HEK293T (cell line): ENCODE data around the gene EEF2KMT.
"Not testable (repeated sequence)": the region's sequence is repeated elsewhere in the genome, so short reads cannot be mapped to it uniquely, and the experiment has no call there.

Experiments
- ELF4 ChIP-seq: fragments of 450-650 bp; IDR thresholded peaks from 2 replicates; pipeline ENCODE4 v1.6.1; 2017; ENCODE audit warnings: antibody characterized with exemption
- FOXA1 ChIP-seq: fragments of 450-650 bp; IDR thresholded peaks from 2 replicates; pipeline ENCODE4 v1.6.1; 2016; ENCODE audit warnings: mild to moderate bottlenecking
- FOXK2 ChIP-seq: fragments of 450-650 bp; IDR thresholded peaks from 2 replicates; pipeline ENCODE4 v1.6.1; 2016; ENCODE audit warnings: mild to moderate bottlenecking
- HDGF ChIP-seq: fragments of 450-650 bp; IDR thresholded peaks from 2 replicates; pipeline ENCODE4 v1.6.1; 2017; ENCODE audit warnings: antibody characterized with exemption, borderline replicate concordance
- NFRKB ChIP-seq: fragments of 450-650 bp; IDR thresholded peaks from 2 replicates; pipeline ENCODE4 v1.6.1; 2016; ENCODE audit warnings: mild to moderate bottlenecking, moderate library complexity
- SP1 ChIP-seq: fragments of 450-650 bp; IDR thresholded peaks from 2 replicates; pipeline ENCODE4 v1.6.1; 2017
- SUZ12 ChIP-seq: fragments of 450-650 bp; IDR thresholded peaks from 2 replicates; pipeline ENCODE4 v1.6.1; 2016; ENCODE audit warnings: mild to moderate bottlenecking
- TARDBP ChIP-seq: fragments of 450-650 bp; IDR thresholded peaks from 2 replicates; pipeline ENCODE4 v1.6.1; 2016
- ZNF384 ChIP-seq: fragments of 450-650 bp; IDR thresholded peaks from 2 replicates; pipeline ENCODE4 v1.6.1; 2016
- TF ChIP-seq, protein P1 (sequence below): fragments of 450-650 bp; IDR thresholded peaks from 2 replicates; pipeline ENCODE4 v1.6.1; 2016

DNA sequence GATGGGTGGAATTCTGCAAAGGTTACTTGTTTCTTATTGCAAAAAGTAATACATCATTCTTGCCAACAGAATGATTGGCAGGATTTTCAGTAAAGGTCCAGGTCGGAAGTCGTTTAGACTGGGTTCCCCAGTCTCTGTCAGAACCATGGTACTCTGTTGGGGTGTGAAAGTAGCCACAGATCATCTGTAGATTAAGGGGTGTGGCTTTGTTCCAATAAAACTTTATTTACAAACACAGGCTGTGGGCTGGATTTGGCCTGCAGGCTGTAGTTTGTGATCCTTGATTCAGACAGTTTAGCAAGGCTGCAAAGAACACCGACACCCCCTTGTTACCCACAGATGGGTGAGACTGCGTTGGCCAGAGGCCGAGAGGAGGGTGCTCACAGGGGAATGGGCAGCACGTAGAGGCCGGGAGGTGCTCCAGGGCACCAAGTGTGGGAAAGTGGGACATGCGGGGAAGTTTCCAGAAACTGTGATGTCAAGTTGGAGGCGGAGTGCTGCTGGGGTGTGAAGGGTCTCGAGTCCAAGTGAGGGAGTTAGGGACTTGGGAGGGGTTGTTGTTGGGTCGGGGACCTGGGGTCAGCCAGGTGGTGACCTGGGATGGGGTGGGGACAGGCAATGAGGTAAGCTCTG lies 13.4 kb downstream of the EEF2KMT start:
- TF ChIP-seq, protein P1, sequence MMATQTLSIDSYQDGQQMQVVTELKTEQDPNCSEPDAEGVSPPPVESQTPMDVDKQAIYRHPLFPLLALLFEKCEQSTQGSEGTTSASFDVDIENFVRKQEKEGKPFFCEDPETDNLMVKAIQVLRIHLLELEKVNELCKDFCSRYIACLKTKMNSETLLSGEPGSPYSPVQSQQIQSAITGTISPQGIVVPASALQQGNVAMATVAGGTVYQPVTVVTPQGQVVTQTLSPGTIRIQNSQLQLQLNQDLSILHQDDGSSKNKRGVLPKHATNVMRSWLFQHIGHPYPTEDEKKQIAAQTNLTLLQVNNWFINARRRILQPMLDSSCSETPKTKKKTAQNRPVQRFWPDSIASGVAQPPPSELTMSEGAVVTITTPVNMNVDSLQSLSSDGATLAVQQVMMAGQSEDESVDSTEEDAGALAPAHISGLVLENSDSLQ = not testable (repeated sequence)
- TF ChIP-seq ELF4, ZNF384, FOXA1, NFRKB, SUZ12, TARDBP, HDGF, SP1, FOXK2: not testable (repeated sequence)
